ENCODE results near the gene CD300LF. TPM values are rescaled to one million over a fixed set of nuclear protein-coding genes. Genes with fewer than 3 reads are reported as not detected.

CD300LF gene
- total RNA-seq, 2 donors from 2014 or later = 0.59 to 1.2 TPM

- H3K4me1 ChIP-seq (replicated peaks) = no peaks in the 10 kb centered on the region
Observed at GRCh38 chr17:74738051-74738996, 25.6 kb upstream of the CD300LF start.

DNA sequence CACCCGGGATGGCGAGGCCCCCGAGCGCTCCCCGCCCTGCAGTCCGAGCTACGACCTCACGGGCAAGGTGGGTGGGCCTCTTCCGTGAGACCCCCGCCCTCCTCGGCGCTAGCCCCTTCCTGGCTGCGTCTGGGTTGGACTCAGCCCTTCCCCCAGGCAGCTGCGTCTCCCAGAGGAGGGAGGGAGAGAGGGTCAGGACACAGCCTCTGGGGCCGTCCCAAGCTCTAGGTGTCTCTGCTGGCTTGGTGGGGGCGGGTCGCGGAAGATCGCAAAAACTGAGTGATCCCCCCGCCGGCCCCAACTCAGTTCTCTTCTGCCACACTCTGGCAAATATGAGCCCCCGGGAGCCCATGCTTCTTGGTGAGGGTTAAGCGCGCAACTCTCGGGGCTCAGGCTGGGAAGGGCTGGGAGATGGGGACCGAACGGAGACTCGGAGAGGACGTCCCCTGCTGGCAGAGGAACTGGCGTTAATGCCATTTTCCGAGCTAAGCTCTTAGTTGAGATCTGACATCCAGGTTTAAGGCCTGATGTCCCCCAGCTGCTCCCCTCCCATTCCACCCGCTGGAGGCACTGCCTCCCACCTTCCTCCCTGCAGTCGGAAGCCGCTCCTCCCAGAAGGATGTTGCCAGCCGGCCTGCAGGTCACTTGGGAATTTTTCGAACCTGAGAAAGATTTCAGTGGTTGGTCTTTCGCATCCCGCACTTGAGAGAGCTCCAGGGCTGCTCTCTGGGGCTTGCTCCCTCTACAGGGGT, 24.8 kb upstream of the CD300LF start:
- Histone ChIP-seq H3K36me3 (no peaks in the 10 kb centered on the region), H3K4me3 (peak overlapping the region; percentile 2 to 21), H3K4me1 (replicated peaks) (no peaks in the 10 kb centered on the region), H3K27ac (no peak overlapping the region), H3K27me3 (replicated peaks; ENCODE audit: insufficient read depth) (peaks cover 8% of the 10 kb centered on the region), H3K9me3 (no peaks in the 10 kb centered on the region)
- no peak for DNase-seq (ENCODE audit: low spot score)
- TF ChIP-seq, protein P1, sequence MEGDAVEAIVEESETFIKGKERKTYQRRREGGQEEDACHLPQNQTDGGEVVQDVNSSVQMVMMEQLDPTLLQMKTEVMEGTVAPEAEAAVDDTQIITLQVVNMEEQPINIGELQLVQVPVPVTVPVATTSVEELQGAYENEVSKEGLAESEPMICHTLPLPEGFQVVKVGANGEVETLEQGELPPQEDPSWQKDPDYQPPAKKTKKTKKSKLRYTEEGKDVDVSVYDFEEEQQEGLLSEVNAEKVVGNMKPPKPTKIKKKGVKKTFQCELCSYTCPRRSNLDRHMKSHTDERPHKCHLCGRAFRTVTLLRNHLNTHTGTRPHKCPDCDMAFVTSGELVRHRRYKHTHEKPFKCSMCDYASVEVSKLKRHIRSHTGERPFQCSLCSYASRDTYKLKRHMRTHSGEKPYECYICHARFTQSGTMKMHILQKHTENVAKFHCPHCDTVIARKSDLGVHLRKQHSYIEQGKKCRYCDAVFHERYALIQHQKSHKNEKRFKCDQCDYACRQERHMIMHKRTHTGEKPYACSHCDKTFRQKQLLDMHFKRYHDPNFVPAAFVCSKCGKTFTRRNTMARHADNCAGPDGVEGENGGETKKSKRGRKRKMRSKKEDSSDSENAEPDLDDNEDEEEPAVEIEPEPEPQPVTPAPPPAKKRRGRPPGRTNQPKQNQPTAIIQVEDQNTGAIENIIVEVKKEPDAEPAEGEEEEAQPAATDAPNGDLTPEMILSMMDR (IDR thresholded peaks at IDR 0.05) = peak in 1 of 4 experiments; percentile 23
- TF ChIP-seq POLR2A (IDR thresholded peaks at IDR 0.05) = no peak
- intact Hi-C loops (cut with DNase I) = no loop called here
- 4% methylated on average over 30 of the region's 38 CpGs for WGBS

More at GRCh38 chr17:74738051-74738996, 25.6 kb upstream of the CD300LF start:
- Histone ChIP-seq H3K27me3 (replicated peaks; ENCODE audit: insufficient read depth) (peaks cover 8% of the 10 kb centered on the region), H3K36me3 (no peaks in the 10 kb centered on the region), H3K27ac (no peak overlapping the region), H3K4me3 (peak overlapping the region in 1 of 2 donors; percentile 21), H3K9me3 (no peaks in the 10 kb centered on the region)
- no peak for DNase-seq (ENCODE audit: low spot score)
- intact Hi-C loops (cut with DNase I) = no loop called here
- no peak for TF ChIP-seq POLR2AphosphoS5 (IDR thresholded peaks at IDR 0.05)
- TF ChIP-seq POLR2A (IDR thresholded peaks at IDR 0.05) = no peak
- TF ChIP-seq, protein P1 (IDR thresholded peaks at IDR 0.05) = no peak
- WGBS = 40% methylated on average over 14 of the region's 16 CpGs

DNA sequence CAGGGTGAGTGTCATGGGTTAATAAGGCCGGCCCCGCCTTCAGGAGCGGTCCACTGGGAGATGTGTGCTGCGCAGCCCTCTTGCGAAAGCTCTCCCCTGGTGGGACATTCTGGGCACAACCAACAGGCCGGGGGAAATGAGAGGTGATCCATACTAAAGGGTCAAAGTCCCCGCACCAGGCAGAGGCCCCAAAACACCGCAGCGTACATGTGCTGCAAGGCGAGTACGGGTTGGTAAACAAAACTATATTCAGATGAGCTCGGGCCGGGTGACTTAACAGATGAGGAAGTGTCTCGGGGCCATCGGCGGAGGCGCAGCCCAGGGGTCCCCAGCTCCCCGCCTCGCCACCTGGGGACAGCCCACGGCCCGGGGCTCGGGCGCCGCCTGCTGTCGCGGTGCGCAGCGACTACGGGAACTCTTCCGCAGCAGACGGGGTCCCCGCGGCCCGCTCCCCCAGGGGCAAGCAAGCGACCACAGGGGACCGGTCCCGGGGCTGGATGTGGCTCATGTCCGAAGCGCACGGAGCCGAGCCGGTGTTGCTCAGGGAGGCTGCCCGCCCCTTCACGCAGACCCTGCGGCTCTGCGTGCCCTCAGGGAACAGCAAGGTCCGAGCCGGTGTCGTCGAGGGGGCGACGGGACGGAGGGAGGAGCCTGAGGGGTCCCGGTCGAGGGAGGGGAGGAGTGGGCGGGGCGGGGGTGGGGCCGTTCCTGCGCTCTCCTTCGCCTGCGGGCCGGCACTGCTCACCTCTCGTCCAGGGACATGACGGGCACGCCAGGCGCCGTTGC, 24.0 kb upstream of the CD300LF start, which contains the start of gene RAB37:
Gene RAB37, plus strand, starts transcription at position 744 of the 786 bp plus-strand sequence. Its CDS starts 17 bp downstream, at position 761.
- TF ChIP-seq POLR2AphosphoS5 (IDR thresholded peaks at IDR 0.05) = no peak
- TF ChIP-seq, protein P1 (IDR thresholded peaks at IDR 0.05) = peak in 3 of 4 experiments; percentile 27 to 46 (median 39)
- TF ChIP-seq POLR2A (IDR thresholded peaks at IDR 0.05) = no peak
- intact Hi-C loops (cut with DNase I) = no loop called here

GRCh38 chr17:74734256-74734655, 21.5 kb upstream of the CD300LF start:
- WGBS = 89% methylated on average over 3 of the region's 3 CpGs
- intact Hi-C loops (cut with DNase I) = no loop called here
- H3K36me3 ChIP-seq = no peaks in the 10 kb centered on the region
- H3K4me1 ChIP-seq (replicated peaks) = no peaks in the 10 kb centered on the region
- no peak overlapping the region for H3K4me3 ChIP-seq
- DNase-seq (ENCODE audit: low spot score) = no peak
- H3K9me3 ChIP-seq = no peaks in the 10 kb centered on the region
- no peak overlapping the region for H3K27ac ChIP-seq
- peaks cover 8% of the 10 kb centered on the region for H3K27me3 ChIP-seq (replicated peaks; ENCODE audit: insufficient read depth)
- TF ChIP-seq, protein P1 (IDR thresholded peaks at IDR 0.05) = no peak
- TF ChIP-seq POLR2AphosphoS5 (IDR thresholded peaks at IDR 0.05) = no peak
- no peak for TF ChIP-seq POLR2A (IDR thresholded peaks at IDR 0.05)

More for the DNA sequence above, 24.0 kb upstream of the CD300LF start, which contains the start of gene RAB37:
- DNase-seq (ENCODE audit: low spot score) = no peak
- WGBS = 4% methylated on average over 57 of the region's 67 CpGs
- Histone ChIP-seq H3K27me3 (replicated peaks; ENCODE audit: insufficient read depth) (peaks cover 8% of the 10 kb centered on the region), H3K36me3 (no peaks in the 10 kb centered on the region), H3K9me3 (no peaks in the 10 kb centered on the region), H3K4me3 (peak within 1 kb of the TSS; percentile 2 to 21), H3K4me1 (replicated peaks) (no peaks in the 10 kb centered on the region), H3K27ac (no peak within 1 kb of the TSS)

Measured in prostate gland (tissue), 2 donors.